Fibroblast of skin of back (primary cell): ENCODE data around the gene ADCY2.

ENCODE experiments used
- DNase-seq: peaks from one replicate; pipeline ENCODE4 v3.0.0-alpha.2; 2013

Gene ADCY2

DNA sequence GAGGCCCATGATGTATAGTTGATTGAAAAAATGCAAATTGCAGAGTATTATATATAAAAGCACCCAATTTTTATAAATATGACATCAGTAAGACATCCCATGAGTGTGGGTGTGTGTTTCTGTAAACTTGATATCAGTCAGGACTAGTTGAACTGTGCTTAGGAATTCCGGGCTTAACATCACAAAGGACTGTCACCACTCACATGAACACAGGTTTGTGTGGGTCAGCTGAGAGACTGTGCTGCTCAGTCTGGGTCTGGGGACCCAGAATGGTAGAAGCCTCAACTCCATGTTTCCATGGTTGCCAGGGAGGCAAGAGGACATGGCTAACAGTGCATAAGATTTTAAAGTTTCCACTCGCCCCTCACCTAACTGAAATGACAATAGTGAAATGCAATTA, 120.3 kb downstream of the ADCY2 start:
- DNase-seq, result no peak

DNA sequence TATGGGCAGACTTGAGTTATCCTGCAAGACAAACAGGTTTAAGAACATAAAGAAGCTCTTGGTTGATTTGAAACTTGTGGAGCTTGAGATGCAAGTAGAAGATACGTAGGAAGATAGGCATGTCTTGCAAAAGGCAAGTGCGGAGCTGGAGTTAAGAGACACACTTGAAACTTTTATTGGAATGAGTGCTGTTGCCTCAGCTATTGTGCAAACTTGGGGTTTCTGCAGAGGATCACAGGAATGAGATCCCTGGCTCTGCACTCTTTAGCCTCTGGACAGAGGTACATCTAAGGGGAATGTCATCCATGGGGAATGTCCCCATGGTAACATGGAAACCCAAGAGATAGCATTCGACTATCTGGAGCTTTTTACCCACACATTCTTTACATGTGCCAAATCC, 121.1 kb downstream of the ADCY2 start:
- no peak for DNase-seq

DNA sequence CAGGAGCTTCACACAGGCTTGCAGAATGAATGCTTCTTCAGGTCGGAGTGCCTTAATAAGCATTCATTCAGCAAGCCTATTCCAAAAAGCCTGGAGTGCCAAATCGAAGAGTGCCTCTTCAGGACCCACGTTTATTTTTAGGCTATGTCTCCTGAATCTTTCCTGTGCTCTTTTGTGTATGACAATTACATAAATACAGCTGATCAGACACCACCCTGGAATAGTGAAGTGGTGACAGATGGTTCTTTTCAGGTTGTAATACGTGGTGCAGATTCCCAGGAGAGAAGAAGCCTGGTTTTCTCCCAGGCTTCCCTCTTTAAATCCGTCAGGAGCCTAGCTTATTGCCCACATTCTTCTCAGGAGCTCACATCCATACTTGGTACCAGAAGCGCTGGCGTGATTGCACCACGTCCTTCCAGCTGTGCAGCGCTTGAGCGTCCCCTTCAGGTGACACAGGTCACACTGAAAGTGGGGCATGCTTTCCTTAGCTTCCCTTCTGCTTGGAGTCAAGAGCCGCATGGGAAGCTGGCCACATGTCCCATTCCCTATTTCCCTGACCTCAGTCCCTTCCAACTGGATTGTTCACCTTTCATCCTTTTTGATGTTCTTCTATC, 123.1 kb downstream of the ADCY2 start:
- no peak for DNase-seq

DNA sequence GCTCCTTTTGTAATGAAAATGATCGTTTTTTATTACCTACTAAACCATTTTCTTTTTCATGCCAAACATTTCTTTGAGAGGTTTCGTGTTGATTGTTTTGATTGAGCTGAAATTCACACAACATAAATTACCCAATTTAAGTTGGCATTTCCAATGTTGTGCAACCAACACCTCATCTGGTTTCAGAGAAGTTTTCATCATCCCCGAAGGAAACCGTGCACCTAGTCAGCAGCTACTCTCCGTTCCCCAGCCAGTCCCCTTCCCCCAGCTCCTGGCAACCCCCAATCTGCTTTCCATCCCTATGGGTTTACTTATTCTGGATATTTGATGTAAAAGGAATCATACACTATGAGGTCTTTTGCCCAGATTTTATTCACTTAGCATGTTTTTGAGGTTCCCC, 123.6 kb downstream of the ADCY2 start:
- DNase-seq, result no peak

DNA sequence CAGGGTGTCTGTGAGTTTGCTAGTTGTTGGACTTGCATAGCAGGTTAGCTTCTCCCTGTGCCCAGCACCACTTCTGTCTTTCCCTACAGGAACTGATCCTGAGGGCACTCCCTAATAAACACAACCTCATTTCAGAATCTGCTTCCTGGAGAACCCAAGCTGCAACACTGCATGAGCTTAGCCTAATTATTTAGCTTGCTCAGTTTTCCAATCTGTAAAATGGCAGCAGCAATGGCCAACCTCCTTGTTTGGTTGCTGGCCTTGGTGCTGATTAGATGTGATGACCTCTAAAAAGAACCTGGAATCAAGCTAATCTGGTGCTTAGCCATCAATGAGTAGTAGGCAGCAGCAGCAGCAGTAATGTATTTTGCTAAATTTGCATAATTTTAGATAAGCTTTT, 133.9 kb downstream of the ADCY2 start:
- no peak for DNase-seq

DNA sequence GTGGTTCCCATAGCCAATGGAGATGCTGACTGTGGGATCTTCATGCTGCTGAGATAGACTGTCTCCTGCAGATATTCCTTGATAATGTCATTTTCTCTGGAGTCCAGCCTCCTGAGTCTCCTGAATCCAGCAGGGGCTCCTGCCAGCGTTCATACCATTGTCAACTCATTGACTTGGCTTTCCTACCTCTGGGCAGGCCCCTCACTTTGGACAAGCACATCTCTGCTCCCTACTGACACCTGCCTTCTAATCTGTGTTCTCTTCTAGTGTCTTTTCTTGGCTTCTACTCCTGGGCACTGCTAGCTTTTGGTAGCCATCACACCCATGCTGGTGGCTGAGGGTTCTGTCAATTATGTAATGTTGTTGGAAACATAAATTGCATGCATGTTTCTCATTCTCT, 138.0 kb downstream of the ADCY2 start:
- no peak for DNase-seq

DNA sequence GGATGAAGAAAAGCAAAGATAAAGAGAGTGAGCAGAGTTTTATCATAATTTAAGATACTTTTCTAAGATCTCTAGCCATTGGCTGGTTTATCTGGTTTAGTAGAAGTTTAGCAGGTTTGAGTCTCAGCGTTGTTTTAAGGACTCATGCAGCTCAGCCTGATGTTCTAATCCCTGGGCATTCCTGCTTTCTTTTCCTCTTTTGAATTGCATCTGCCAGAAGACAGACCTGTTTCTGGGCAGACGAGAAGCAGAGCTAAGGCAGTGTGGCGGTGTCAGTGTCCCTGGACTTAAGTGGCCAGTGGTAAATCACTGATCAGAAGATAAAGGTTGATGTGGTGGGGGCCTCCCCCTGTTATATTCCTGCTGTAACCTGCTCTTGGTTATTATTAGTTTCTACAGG, 138.6 kb downstream of the ADCY2 start:
- DNase-seq, result no peak

DNA sequence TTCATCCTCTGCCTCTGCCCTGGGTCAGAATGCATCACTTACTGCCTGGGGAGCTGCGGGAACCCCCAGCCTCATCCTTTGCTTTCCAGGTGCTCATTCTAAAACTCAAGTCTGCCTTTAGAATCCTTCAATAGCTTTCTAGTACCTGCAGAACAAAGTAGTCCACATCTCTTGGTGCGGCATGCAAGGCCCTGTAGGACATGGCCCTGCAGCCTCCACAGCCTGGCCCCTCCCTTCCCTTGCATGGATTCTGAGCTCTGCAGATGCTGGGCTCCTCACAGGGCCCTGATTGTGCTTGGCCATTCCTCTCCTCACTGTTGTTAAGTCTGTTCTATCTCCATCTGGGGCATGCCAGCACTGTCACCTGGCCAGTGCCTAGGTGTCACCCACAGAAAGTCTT, 141.6 kb downstream of the ADCY2 start:
- no peak for DNase-seq

DNA sequence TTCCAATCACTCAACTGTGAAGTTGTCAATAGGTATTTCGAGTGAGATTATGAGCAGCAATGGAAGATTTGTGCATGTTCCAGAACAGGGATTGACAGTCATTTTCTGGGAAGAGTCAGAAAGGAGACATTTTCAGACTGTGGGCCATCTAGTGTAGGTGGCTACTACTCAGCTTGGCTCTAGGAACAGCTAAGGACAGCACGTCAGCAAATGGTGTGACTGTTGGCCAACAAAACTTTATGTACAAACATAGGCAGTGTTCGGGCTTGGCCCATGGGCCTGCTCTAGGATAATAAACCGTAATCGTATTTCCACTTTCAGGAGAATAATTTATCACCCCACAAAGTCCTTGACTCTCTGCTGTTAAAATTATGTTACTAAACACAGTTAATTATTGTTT, 143.6 kb downstream of the ADCY2 start:
- DNase-seq, result no peak

DNA sequence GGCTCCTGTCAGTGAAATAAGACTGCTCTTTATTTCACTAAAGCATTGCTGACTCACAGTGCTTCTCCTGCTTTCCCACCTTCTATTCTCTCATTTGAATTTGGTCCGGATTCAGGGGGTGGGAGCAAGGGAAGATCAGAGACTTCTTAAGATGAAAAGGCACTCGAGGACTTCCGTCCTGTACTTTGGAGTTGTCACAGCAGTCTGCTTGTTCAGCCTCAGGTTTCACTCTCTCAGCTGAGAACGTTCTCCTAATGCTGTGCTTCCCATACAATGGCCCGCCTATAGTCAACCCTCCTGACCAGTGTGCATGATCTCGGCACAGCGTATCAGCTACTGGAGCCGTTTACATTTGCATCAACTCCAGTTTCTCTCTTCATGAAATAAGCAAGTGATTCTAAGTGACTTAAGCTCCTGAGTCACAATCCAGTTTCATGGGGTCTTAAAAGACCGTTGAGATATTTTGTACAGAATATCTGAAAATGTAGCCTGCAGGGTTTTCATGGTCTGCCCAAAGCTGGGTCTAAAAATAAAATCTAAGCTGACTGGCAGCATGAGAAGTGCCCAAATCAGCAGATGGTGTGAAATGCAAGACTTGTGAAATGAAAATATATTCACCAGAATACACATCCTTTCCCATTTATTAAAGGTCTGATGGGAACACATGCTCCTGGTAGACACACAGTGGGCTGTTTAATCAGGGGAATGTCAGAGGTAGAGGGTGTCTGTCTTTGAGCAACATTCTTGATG, 145.0 kb downstream of the ADCY2 start:
- no peak for DNase-seq

DNA sequence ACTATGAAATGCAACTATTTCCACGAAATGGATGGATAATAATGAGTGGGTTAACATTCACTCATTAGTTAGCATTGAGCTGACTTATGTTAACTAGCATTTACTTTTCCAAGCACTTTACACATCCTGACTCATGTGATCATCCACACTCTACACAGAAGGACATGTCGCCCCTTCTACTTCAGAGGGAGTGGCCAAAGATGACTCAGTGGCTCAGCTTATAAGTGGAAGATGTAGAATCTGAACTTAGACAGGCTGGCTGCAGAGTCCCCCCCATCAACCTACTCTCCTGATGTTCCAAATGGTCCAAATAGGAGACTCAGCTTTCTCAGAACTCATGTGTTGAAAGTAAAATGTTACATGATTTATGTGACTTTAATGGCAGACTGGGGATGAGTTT, 146.0 kb downstream of the ADCY2 start:
- DNase-seq, result no peak

DNA sequence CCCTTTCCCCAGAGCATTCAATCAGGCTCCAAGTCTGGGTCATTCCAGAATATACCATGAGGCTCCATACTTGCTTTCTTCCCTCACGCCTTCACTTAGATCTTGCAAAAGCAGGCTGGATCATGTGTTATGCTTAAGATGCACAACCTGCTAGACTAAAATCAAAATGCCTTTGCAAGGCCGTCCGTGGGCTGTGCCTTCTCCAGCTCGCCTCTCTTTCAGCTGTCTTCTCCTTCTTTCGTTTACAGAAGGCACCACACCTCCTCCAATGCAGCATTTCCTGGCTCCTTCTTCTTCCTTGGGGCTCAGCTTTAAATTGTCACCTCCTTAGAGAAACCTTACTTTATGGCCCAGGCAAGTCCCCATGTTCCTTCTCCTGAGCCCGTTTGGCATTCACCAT, 150.6 kb downstream of the ADCY2 start:
- no peak for DNase-seq

DNA sequence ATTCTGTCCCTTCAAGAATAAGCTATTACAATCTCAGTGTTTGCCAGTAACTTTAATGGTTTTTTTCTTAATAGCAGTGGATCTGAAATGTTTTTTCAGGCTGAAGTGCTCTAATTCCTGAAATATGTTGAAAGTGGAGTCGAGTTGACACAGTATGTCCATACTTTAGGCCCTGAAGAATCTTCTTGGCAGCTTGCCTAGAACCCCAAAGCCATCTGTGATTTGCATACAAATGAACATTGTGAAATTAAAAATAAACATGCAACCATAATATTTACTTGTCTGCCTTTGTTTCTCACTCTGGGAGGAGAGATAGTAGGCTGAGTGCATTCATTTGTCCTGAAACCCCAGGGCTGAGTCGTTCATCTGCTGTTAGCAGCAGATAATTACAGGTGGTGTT, 152.7 kb downstream of the ADCY2 start:
- DNase-seq, result no peak

DNA sequence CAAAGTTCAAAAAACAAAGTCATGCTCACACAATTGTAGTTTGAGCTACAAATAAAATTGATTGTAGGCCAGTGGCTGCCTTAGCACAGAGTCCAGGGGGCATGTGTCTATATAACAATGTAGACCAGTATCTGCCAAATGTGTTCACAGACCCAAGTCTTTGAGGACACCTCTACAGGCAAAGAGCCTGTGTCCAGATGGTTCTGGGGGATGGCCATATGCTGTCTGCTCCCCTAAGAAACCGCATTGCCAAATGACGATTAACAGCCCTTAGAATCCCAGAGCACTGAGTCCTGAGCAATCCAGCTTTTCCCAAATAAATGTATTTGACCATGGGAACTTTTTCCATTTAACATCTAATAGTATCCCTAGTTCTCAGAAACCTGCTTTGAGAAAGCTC, 169.6 kb downstream of the ADCY2 start:
- DNase-seq, result no peak

DNA sequence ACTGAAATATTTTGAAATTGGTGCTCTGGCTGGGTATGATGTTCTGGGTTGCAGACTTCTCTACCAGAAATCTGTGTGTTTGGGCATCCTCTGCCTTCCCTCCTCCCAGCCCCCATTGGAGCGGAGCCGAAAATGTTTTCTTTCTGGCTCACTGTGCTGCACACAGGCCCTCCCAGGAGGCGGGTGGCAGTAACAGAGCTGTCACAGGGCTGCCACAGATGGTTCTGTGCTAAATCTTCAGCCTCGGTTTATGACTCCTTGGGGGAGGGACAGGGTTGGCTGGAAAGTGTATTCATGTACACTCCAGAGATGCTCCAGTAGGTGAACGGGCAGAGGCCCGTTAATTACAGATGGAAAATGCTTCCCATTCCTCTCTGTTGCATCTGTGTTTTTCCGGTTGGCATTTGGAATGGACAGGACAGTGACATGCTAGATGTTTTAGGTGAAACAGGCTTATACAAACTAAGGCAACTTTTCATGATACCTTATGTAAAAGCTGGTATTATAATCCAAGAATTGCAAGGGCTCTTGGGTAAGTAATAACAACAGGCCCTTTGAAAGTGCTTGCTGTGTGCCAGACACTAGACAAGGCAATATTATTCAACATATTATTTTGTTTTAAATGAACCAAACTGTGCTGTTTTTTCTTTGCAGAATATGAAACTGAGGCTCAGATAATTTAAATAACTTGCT, 180.2 kb downstream of the ADCY2 start:
- DNase-seq, result peak; percentile 10

DNA sequence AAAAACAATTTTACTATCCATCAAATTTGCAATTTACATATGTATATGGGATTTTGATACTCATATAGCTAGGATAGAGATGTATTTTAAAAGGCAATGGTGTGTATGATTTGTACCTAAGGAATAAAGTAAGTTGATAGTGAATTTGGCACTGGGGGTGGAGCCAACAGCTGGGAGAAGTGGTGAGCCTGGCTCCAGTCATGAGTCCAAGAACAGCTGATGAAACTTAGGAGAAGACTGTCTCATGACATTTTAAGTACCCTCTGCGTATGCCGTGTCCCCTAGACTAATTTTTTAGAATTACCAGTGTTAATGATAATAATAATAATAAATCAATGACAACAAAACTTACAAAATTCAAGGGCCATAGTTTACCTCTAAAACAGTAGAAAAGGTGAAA, 181.4 kb downstream of the ADCY2 start:
- no peak for DNase-seq

DNA sequence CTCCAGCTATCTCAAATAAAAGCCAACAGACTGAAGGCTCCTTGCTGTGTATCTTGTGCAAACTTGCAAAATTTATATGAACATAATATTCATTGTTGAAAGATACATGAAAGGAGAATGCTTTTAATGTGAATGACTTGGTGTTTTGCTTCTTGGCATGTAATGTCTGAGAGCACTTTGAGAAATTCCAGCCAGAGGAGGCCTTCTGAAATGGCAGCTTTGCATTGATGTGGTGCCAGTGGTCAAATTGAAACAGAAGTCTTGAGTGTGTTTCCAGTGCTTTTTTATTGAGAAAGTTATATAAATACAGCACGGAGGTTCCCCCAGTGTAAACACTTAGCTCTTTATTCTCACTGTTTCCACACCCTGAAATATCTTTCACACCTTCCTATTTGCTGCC, 182.1 kb downstream of the ADCY2 start:
- DNase-seq, result no peak

DNA sequence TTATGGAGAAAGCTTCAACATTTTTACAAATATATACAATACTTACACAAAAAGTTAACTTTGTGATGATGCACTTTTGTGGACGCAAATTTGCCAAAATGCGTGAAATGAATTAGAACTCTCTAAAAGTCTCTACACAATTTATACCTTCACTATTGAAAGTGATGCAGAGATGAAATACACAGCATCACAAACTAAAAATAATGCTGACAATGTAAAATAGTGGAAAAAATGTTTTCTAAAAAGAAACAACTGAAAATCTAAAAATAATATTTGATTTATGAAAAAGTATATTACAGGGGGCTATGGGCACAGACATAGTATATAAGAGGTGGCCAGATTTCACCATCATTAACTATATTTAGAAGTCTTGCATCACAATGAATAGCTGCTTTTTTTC, 188.8 kb downstream of the ADCY2 start:
- no peak for DNase-seq

DNA sequence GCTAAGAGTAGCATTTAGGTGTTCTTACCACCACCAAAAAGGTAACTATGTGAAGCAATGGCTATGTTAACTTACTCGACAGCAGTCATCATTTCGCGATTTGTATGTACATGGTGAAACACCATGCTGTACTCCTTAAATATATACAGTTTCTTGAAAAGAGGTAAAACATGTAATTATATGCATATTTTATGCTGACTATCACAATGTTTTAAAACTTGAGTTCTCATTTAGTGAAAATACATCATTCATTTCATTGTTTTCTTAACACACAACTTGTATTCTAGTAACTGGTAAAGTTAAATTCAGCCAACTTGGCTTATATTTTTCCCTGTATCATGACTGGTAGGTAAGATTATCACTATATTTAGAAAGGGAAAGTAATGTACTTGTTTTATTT, 189.9 kb downstream of the ADCY2 start:
- no peak for DNase-seq

DNA sequence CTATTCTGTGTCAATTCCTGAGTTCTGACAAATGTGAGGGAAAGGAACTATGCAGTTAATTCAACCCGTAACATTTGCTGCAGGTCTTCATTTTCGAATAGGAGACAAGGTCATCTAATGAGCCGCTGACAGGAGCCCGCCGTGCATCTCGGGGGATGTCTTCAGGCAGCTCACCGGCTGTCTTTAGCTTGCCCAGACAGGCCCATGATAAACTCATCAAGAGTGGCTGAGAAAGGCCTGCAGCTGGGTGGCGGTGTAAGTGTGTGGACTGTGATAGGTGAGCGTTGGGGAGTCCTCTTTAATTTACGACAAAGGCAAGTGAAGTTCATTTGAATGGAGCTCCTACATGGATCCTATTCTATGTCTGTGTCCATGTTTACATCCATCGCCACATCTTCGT, 190.5 kb downstream of the ADCY2 start:
- no peak for DNase-seq

DNA sequence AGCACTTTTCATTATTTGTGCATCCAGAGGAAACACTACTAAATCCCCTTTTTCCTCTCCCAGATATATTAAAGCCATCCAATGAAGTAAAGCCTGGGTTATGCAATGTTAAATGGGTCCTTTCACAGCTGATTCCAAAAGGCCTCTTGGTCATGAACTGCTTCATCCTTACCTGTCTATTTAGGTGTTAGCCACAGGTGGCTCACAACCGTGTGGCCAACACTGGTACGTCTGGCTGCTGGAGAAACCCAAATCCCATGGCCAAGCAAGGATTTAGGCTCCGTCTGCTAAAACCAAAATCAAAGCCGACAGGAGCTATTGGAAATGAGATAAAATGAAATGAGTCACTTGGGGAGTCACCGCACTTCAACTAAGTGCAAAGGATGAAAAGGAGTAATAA, 193.9 kb downstream of the ADCY2 start:
- DNase-seq, result no peak

DNA sequence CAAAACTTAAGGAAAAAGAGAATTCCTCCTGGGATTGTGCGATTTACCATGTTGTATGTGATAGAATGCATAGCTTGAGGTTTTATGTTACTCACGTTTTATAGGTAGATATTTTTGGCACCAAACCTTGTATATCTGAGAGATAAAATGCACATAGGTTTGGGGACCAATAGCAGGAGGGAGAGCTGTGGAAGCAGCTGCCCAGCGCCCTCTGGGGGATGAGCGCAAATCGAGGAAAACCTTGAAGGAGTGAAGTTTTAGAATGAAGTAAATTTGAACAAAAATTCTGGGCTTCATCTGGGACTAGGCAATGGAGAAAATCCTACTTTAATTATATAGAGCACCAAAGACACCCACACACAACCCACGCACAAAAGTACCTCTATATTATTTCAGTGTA, 197.0 kb downstream of the ADCY2 start:
- DNase-seq, result no peak

DNA sequence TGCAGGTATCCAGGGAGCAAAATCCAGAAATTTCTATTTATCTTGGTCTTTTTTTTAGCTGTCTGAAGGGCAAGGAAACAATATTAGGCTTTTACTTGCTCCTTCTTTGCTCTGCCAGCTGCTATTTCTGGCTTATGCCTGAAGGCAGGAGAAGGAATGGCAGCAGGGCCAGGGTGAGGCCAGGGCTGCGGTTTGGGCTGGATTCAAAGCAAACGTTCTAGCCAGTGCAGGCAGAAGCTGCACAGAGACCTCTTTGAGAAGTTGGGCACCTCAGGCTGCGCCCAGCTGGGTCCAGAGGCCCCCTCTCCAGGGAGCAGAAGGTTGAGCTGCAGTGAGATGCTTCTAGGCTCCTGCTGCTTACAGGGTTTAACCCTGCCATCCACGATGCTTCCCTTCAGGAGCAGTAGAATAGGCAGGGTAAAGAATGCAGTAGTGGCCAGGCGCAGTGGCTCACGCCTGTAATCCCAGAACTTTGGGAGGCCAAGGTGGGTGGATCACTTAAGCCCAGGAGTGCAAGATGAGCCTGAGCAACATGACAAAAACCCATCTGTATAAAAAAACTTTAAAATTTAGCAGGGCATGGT, 201.2 kb downstream of the ADCY2 start:
- DNase-seq, result no peak
